Measurements from ENCODE around the gene SLC6A9. TPM values are rescaled to one million over a fixed set of nuclear protein-coding genes. Genes with fewer than 3 reads are reported as not detected.

Gene SLC6A9
- total and polyA plus RNA-seq, 2 experiments from 2014 or later = 14.4 to 20.0 TPM

GRCh38 chr1:43949678-43950077, 81.6 kb downstream of the SLC6A9 start:
- no peaks in the 10 kb centered on the region; the same call in 1 of the 2 replicates for H4K20me1 ChIP-seq (replicated peaks; ENCODE audit: insufficient read depth)
- H3K36me3 Mint-ChIP-seq (ENCODE audit: low read depth) = no peaks in the 10 kb centered on the region; the same call in 2 of the 3 replicates
- no peak overlapping the region for H3K27ac Mint-ChIP-seq
- H3K27me3 Mint-ChIP-seq (ENCODE audit: insufficient read depth, low read depth, poor library complexity) = peaks cover 7% of the 10 kb centered on the region
- no peak for TF ChIP-seq POLR2AphosphoS5 (IDR thresholded peaks at IDR 0.05; ENCODE audit: low read depth)
- TF ChIP-seq CREB1 (CRISPR knock-in tag; IDR thresholded peaks at IDR 0.05; ENCODE audit: low read depth) = no peak
- TF ChIP-seq, protein P1, sequence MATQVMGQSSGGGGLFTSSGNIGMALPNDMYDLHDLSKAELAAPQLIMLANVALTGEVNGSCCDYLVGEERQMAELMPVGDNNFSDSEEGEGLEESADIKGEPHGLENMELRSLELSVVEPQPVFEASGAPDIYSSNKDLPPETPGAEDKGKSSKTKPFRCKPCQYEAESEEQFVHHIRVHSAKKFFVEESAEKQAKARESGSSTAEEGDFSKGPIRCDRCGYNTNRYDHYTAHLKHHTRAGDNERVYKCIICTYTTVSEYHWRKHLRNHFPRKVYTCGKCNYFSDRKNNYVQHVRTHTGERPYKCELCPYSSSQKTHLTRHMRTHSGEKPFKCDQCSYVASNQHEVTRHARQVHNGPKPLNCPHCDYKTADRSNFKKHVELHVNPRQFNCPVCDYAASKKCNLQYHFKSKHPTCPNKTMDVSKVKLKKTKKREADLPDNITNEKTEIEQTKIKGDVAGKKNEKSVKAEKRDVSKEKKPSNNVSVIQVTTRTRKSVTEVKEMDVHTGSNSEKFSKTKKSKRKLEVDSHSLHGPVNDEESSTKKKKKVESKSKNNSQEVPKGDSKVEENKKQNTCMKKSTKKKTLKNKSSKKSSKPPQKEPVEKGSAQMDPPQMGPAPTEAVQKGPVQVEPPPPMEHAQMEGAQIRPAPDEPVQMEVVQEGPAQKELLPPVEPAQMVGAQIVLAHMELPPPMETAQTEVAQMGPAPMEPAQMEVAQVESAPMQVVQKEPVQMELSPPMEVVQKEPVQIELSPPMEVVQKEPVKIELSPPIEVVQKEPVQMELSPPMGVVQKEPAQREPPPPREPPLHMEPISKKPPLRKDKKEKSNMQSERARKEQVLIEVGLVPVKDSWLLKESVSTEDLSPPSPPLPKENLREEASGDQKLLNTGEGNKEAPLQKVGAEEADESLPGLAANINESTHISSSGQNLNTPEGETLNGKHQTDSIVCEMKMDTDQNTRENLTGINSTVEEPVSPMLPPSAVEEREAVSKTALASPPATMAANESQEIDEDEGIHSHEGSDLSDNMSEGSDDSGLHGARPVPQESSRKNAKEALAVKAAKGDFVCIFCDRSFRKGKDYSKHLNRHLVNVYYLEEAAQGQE (IDR thresholded peaks at IDR 0.05; ENCODE audit: unreplicated experiment) = no peak
- TF ChIP-seq EZH2phosphoT487 (IDR thresholded peaks at IDR 0.05; ENCODE audit: unreplicated experiment) = no peak
- no peak for TF ChIP-seq EZH2 (IDR thresholded peaks at IDR 0.05; ENCODE audit: low read depth, unreplicated experiment)
- TF ChIP-seq JUNB (IDR thresholded peaks at IDR 0.05; ENCODE audit: unreplicated experiment) = no peak
- no peak for TF ChIP-seq NANOG (IDR thresholded peaks at IDR 0.05; ENCODE audit: borderline replicate concordance)
- TF ChIP-seq CTCF (conservative IDR thresholded peaks at IDR 0.05; ENCODE audit: low read depth in 2 of 2) = no peak
- TF ChIP-seq ETS1 (IDR thresholded peaks at IDR 0.05) = no peak
- TF ChIP-seq ZNF331 (CRISPR knock-in tag; IDR thresholded peaks at IDR 0.05; ENCODE audit: low read depth) = no peak
- TF ChIP-seq ZNF114 (CRISPR knock-in tag; IDR thresholded peaks at IDR 0.05) = no peak
- TF ChIP-seq ZNF462 (CRISPR knock-in tag; IDR thresholded peaks at IDR 0.05) = no peak
- no peak for TF ChIP-seq STAT1 (IDR thresholded peaks at IDR 0.05; ENCODE audit: unreplicated experiment)
- H3F3A ChIP-seq (replicated peaks; ENCODE audit: low read depth) = 0 out of 2 replicates have a peak, but pooled peaks cover 5% of the 10 kb centered on the region
- no peak overlapping the region for H3K27ac ChIP-seq (ENCODE audit: low read depth)
- ATAC-seq (no peak), DNase-seq (ENCODE audit: low spot score) (no peak)
- no peak overlapping the region for H3K4me2 ChIP-seq
- peaks cover 9% of the 10 kb centered on the region for H3K4me1 ChIP-seq (ENCODE audit: insufficient read depth)
- H3K36me3 ChIP-seq (ENCODE audit: insufficient read depth) = no peaks in the 10 kb centered on the region
- H3K9me3 Mint-ChIP-seq = no peaks in the 10 kb centered on the region
- H3K4me3 ChIP-seq = no peak overlapping the region
- no peak overlapping the region for H3K4me3 Mint-ChIP-seq
- no peaks in the 10 kb centered on the region for H3K9me2 ChIP-seq (ENCODE audit: insufficient read depth)
- H3K27me3 ChIP-seq (ENCODE audit: insufficient read depth) = no peaks in the 10 kb centered on the region
- H2AFZ ChIP-seq = no peak overlapping the region
- H3K79me2 ChIP-seq (replicated peaks; ENCODE audit: insufficient read depth) = peaks cover 4% of the 10 kb centered on the region; the same call in 1 of the 2 replicates
- peaks cover 28% of the 10 kb centered on the region for H3K4me1 Mint-ChIP-seq

All from GM23338 (cell line).